ENCODE results near the gene TNFSF8. TPM values are rescaled to one million over a fixed set of nuclear protein-coding genes. Genes with fewer than 3 reads are reported as not detected.
A peak's percentile ranks its signal among the peaks of the same experiment; 100 is the strongest.

Gene TNFSF8
- total RNA-seq, 1 donor from 2014 or later = 0.63 TPM

DNA sequence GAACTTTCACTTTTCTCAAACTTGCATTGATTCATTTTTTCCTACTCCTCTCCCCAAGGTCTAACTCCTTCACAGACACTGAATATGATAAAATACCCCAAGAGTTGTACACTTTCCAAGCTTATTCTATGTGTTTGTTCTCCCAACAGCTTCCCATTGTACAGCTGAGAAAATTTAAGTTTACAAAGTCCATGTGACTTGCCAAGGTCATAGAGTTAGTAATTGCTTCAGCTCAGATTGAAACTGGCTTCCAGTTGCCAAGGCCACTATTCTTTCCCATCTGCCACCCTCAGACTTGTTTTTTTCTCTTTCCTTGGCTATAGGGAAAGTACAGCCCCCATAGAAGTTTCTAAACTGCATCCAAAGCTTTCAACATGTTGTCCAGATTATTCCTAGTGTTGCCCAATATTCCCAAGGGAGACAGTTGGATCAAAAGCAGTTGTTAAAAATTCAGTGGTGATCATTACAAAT, 34.8 kb downstream of the TNFSF8 start:
- no peak for DNase-seq
- TF ChIP-seq, protein P1, sequence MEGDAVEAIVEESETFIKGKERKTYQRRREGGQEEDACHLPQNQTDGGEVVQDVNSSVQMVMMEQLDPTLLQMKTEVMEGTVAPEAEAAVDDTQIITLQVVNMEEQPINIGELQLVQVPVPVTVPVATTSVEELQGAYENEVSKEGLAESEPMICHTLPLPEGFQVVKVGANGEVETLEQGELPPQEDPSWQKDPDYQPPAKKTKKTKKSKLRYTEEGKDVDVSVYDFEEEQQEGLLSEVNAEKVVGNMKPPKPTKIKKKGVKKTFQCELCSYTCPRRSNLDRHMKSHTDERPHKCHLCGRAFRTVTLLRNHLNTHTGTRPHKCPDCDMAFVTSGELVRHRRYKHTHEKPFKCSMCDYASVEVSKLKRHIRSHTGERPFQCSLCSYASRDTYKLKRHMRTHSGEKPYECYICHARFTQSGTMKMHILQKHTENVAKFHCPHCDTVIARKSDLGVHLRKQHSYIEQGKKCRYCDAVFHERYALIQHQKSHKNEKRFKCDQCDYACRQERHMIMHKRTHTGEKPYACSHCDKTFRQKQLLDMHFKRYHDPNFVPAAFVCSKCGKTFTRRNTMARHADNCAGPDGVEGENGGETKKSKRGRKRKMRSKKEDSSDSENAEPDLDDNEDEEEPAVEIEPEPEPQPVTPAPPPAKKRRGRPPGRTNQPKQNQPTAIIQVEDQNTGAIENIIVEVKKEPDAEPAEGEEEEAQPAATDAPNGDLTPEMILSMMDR (IDR thresholded peaks at IDR 0.05; ENCODE audit: borderline replicate concordance) = no peak
- Histone ChIP-seq H3K4me3 (no peak overlapping the region), H3K9me3 (replicated peaks) (peaks cover 9% of the 10 kb centered on the region), H3K27ac (replicated peaks) (peak overlapping the region; percentile 62), H3K27me3 (ENCODE audit: low read depth) (peaks cover 21% of the 10 kb centered on the region), H3K36me3 (no peaks in the 10 kb centered on the region), H3K4me1 (peaks cover 21% of the 10 kb centered on the region)
- intact Hi-C loops (cut with micrococcal nuclease) = no loop called here

DNA sequence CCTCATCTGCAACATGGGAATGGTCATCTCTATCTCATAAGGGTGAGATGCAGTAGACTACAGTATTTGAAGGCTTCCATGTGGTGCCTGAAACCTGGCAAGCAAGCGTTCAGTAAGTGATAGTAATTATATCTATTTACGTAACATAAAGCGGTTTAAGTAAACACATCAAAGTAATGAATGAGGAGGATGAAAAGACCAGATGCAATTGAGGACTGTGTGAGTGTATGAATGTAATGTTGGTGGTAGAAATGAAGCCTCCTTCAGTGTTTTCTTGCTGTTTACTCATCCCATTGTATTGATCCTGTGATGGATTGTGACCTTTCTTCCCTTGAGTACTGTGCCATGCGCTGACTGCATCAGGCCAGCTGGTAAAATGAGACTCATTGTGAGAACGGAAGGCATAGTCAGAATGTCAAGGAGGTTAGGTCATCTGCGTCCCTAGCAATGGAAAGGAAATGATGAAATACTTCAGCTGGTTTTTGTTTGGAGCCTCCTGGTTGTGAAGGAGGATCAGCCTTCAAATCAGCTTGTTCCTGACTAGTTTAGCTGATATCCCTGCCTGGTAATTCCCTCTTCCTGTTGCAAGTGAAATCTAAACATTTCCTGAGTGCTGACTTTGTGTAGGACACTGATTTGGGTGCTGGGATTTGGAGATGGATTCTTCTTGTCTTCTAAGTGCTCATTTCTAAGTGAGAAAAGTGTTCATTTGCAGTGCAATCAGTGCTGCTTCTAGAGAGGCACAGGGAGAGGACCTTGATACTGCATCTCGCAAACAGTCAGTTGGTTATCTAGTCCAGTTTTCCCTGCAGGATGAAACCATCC, 35.6 kb downstream of the TNFSF8 start:
- no peak for DNase-seq
- Histone ChIP-seq H3K9me3 (replicated peaks) (peaks cover 9% of the 10 kb centered on the region), H3K4me1 (peaks cover 21% of the 10 kb centered on the region), H3K27me3 (ENCODE audit: low read depth) (peaks cover 13% of the 10 kb centered on the region), H3K4me3 (no peak overlapping the region), H3K27ac (replicated peaks) (peak overlapping the region; percentile 62), H3K36me3 (no peaks in the 10 kb centered on the region)
- TF ChIP-seq, protein P1 (IDR thresholded peaks at IDR 0.05; ENCODE audit: borderline replicate concordance) = no peak
- intact Hi-C loops (cut with micrococcal nuclease) = no loop called here

DNA sequence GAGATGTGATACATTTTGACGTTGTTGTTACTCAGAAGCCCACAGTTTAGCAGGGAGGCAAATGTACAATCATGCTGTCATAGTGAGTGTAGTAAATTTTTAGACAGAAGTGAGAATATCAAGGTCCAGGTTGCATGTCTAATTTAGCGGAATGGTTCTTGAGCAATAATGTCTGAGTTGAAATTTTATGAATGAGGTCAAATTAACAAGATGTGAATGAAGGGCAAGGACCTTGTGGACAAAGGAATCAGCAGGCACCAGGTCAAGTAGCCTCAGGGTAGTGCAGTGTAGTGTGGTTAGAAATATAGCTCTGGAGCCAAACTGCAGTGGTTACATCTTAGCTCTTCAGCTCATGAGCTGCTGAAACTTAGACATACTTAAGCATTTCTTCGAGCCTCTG, 36.2 kb downstream of the TNFSF8 start:
- Histone ChIP-seq H3K9me3 (replicated peaks) (peaks cover 9% of the 10 kb centered on the region), H3K4me1 (peaks cover 21% of the 10 kb centered on the region), H3K27me3 (ENCODE audit: low read depth) (peaks cover 8% of the 10 kb centered on the region), H3K4me3 (no peak overlapping the region), H3K36me3 (no peaks in the 10 kb centered on the region), H3K27ac (replicated peaks) (peak overlapping the region; percentile 62)
- DNase-seq = no peak
- intact Hi-C loops (cut with micrococcal nuclease) = no loop called here
- TF ChIP-seq, protein P1 (IDR thresholded peaks at IDR 0.05; ENCODE audit: borderline replicate concordance) = no peak

DNA sequence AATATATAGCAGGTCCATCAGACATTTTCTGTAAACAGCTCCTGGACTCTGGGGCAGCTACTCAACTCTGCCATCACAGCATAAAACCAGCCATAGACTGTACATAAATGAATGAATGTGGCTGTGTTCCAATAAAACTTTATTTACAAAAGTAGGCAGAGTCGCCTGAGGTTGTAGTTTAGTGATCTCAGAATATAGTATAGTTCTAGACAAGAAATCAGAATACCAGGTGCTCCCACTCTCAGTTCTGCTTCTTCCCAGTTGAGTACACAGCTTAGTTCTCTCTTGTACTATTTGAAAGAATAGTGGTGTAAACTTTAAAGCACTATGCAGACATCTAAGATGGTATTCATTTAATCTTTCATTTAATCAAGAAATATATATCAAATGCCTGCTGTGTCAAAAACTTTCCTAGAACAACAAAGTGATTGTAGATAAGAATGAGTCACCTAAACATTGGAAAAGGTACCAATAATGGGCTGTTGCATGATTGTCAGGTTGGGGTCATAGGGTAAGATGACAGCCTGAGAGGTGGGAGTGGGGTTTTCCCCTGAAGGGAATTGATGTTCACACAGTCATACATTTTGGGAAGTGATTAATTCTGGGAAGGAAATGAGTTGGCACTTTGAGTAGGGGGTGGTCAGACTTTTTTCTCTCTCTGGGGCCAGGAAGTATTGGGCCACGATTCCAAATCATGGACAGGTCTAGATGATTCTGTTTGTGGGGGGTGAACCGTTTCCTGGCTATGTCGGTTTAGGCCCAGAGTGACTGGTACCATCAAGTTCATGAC, 37.0 kb downstream of the TNFSF8 start:
- peaks cover 9% of the 10 kb centered on the region for H3K9me3 ChIP-seq (replicated peaks)

DNA sequence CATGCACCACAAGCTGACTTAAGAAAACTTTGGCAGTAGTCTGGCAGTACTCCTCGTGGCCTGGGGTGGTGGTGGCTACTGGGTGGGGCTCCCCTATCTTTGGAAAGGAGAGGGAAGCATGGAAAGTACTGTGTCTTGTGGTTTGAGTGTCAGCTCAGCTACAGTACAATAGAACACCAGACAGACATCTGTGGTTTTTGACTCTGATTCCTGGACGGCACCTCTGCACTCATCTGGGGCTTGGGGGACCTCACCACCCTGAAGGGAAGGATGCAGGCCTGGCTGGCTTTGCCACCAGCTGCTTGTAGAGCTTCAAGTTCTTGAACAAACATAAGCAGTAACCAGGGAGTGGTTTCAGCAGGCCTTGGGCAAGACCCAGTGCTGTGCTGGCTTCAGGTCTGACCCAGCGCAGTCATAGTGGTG, 40.6 kb downstream of the TNFSF8 start:
- no peak for DNase-seq
- intact Hi-C loops (cut with micrococcal nuclease) = no loop called here
- Histone ChIP-seq H3K9me3 (replicated peaks) (peaks cover 24% of the 10 kb centered on the region), H3K4me1 (peaks cover 7% of the 10 kb centered on the region), H3K36me3 (no peaks in the 10 kb centered on the region), H3K27ac (replicated peaks) (no peak overlapping the region), H3K4me3 (no peak overlapping the region), H3K27me3 (ENCODE audit: low read depth) (no peaks in the 10 kb centered on the region)
- TF ChIP-seq, protein P1 (IDR thresholded peaks at IDR 0.05; ENCODE audit: borderline replicate concordance) = no peak

More for the DNA sequence above, 37.0 kb downstream of the TNFSF8 start:
- TF ChIP-seq, protein P1 (IDR thresholded peaks at IDR 0.05; ENCODE audit: borderline replicate concordance) = no peak
- Histone ChIP-seq H3K4me3 (no peak overlapping the region), H3K27me3 (ENCODE audit: low read depth) (peaks cover 1% of the 10 kb centered on the region), H3K4me1 (peaks cover 21% of the 10 kb centered on the region), H3K36me3 (no peaks in the 10 kb centered on the region), H3K27ac (replicated peaks) (no peak overlapping the region)
- intact Hi-C loops (cut with micrococcal nuclease) = no loop called here
- DNase-seq = no peak

Measured in left ventricle myocardium inferior (tissue), 1 donor.